T47D (cell line): ENCODE results near the gene C19orf25.

Source experiments
- DNase-seq, 2 experiments: peaks; one replicate each; pipeline versions ENCODE4 v3.0.0 to v3.0.0-alpha.2; 2011 to 2012; ENCODE audit warnings: low read depth in 1 of 2, low spot score in 1 of 2
- JUND ChIP-seq: IDR thresholded peaks from 2 replicates; pipeline ENCODE4 v1.6.1; 2012; ENCODE audit warnings: low read depth
- in situ Hi-C: cut with HindIII; loops from 2 replicates; pipeline ENCODE4 v1.10.0; 2016; ENCODE audit warnings: low sequenced_read_pairs, low pct_unique_long_range_greater_than_20kb

Gene C19orf25

GRCh38 chr19:1468274-1468820 lies 10.7 kb downstream of the C19orf25 start:
- in situ Hi-C loops, result no loop called here
- no peak for DNase-seq
- TF ChIP-seq JUND, result no peak

- DNase-seq, result no peak
- in situ Hi-C loops, result no loop called here
These were observed 11.3 kb downstream of the C19orf25 start for GRCh38 chr19:1467490-1468273.

GRCh38 chr19:1467215-1467489 lies 11.9 kb downstream of the C19orf25 start:
- DNase-seq, result no peak
- in situ Hi-C loops, result no loop called here
- TF ChIP-seq JUND, result no peak

More at GRCh38 chr19:1467490-1468273, 11.3 kb downstream of the C19orf25 start:
- TF ChIP-seq JUND, result no peak

DNA sequence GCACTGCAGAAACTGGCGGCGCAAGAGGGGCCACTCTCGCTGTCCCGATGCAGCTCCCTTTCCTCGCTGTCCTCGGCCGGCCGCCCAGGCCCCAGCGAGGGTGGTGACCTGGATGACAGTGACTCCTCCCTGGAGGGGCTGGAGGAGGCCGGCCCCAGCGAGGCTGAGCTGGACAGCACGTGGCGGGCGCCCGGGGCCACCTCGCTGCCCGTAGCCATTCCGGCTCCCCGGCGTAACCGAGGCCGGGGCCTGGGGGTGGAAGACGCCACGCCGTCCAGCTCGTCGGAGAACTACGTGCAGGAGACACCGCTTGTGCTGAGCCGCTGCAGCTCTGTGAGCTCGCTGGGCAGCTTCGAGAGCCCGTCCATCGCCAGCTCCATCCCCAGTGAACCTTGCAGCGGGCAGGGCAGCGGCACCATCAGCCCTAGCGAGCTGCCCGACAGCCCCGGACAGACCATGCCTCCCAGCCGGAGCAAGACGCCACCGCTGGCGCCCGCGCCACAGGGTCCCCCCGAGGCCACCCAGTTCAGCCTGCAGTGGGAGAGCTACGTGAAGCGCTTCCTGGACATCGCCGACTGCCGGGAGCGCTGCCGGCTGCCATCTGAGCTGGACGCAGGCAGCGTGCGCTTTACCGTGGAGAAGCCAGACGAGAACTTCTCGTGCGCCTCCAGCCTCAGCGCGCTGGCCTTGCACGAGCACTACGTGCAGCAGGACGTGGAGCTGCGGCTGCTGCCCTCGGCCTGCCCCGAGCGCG lies 12.4 kb downstream of the C19orf25 start:
- no peak for DNase-seq
- TF ChIP-seq JUND, result no peak

DNA sequence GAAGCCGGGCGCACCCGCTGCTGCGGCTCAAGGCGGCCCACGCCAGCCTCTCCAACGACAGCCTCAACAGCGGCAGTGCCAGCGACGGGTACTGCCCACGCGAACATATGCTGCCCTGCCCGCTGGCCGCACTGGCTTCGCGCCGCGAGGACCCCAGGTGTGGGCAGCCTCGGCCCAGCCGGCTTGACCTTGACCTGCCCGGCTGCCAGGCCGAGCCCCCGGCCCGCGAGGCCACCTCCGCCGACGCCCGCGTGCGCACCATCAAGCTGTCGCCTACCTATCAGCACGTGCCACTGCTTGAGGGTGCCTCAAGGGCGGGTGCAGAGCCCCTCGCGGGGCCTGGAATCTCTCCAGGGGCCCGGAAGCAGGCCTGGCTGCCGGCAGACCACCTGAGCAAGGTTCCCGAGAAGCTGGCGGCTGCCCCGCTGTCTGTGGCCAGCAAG lies 13.0 kb downstream of the C19orf25 start:
- no peak for TF ChIP-seq JUND
- in situ Hi-C loops, result no loop called here
- DNase-seq, result no peak

More for the DNA sequence above, 12.4 kb downstream of the C19orf25 start:
- in situ Hi-C loops, result no loop called here

DNA sequence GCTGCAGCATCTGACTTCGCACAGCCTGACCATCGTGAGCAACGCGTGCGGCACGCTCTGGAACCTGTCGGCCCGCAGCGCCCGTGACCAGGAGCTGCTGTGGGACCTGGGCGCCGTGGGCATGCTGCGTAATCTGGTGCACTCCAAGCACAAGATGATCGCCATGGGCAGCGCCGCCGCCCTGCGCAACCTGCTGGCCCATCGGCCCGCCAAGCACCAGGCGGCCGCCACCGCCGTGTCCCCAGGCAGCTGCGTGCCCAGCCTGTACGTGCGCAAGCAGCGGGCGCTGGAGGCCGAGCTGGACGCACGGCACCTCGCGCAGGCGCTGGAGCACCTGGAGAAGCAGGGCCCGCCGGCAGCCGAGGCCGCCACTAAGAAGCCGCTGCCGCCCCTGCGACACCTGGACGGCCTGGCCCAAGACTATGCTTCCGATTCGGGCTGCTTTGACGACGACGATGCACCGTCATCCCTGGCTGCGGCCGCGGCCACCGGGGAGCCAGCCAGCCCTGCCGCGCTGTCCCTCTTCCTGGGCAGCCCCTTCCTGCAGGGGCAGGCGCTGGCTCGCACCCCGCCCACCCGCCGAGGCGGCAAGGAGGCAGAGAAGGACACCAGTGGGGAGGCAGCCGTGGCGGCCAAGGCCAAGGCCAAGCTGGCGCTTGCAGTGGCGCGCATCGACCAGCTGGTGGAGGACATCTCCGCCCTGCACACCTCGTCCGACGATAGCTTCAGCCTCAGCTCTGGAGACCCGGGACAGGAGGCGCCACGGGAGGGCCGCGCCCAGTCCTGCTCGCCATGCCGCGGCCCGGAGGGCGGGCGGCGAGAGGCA lies 13.6 kb downstream of the C19orf25 start:
- no peak for TF ChIP-seq JUND
- DNase-seq, result no peak
- in situ Hi-C loops, result no loop called here

DNA sequence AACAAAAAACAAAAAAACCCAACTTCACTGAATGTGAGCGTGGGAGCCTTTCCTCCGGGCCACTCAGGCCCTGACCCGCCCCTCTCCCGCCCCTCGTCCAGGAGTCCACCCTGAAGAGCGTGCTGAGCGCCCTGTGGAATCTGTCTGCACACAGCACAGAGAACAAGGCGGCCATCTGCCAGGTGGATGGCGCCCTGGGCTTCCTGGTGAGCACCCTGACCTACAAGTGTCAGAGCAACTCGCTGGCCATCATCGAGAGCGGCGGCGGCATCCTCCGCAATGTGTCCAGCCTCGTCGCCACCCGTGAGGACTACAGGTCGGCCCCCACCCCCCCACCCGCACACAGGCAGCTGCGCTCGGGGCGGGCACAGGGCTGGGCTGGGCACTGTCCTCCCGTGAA lies 17.2 kb downstream of the C19orf25 start:
- in situ Hi-C loops, result no loop called here
- no peak for DNase-seq
- no peak for TF ChIP-seq JUND

DNA sequence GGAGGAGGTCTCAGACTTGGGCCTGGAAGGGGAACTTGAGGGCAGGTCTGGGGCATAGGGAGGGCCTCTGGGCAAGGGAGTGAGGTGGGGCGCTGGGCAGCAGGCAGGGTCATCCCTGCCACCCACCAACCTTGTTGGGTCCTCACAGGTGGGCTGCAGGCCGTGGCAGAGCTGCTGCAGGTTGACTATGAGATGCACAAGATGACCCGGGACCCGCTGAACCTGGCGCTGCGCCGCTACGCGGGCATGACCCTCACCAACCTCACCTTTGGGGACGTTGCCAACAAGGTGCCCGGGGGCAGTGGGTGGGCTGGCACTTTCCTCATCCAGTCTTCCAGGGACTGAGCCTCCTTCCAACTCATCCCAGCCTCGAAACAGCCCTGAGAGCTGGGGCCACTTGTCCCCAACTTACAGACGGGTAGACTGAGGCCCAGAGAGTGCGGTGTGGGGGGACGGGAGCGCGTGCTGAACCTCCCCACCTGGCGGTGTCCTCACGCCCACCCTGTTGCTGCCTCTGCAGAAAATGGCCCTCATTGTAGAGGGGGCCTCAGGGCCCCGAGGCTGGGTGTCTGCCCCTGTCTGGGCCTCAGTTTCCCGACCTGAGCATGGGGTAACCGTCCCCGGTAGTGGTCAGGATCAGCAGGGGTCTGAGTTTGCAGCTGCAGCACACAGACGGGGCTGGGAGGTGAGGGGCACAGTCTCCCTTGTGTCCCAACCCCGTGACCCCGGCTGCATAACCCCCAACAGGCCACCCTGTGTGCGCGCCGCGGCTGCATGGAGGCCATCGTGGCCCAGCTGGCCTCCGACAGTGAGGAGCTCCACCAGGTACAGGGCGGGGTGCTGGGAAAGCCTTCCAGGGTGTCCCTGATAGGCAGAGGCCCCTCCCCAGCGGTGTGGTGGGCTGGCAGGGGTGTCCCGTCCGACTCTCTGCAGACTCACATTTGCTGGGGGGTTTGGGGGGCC lies 18.7 kb downstream of the C19orf25 start:
- no peak for TF ChIP-seq JUND
- in situ Hi-C loops, result no loop called here

GRCh38 chr19:1459479-1459878 lies 19.5 kb downstream of the C19orf25 start:
- TF ChIP-seq JUND, result no peak
- in situ Hi-C loops, result no loop called here
- DNase-seq, result no peak

More for the DNA sequence above, 18.7 kb downstream of the C19orf25 start:
- no peak for DNase-seq

DNA sequence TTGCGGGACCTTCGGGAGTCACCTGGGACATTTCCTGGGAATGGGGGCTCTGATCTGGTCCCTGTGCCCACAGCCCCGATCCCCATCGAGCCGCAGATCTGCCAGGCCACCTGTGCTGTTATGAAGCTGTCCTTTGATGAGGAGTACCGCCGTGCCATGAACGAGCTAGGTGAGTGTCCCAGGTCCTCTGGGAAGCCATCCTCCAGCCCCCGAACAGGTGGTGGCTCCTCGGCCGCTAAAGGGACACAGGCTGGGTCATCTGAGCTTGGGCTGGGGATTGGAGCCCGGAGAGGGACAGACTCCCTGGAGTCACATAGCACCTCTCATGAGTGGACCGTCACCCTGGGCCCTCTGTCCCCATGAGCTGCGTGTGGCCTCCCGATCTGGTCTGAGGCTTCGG lies 21.1 kb downstream of the C19orf25 start:
- TF ChIP-seq JUND, result no peak
- in situ Hi-C loops, result no loop called here
- DNase-seq, result no peak

DNA sequence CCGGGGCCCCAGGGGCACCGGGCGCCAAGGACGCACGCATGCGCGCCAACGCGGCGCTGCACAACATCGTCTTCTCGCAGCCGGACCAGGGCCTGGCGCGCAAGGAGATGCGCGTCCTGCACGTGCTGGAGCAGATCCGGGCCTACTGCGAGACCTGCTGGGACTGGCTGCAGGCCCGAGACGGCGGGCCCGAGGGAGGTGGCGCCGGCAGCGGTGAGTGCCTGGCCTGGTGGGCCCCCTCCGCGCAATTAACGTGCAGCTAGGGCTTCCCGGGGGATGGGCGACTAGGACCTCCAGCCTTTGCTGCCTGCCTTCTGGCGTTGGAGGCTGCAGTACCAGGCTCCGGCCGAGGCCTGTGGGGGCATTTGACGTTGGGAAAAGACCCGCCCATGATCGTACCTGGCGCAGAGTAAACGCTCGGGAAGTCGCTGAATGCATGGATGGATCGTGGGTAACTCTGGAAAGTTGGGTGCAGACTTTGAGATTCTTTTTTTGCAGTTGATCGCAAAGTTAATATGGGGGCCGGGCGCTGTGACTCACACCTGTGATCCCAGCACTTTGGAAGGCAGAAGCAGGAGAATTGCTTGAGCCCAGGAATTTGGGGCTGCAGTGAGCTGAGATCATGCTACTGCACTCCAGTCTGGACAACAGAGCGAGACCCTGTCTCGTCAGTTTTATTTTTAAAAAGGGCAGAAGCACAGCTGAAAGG lies 21.8 kb downstream of the C19orf25 start:
- no peak for TF ChIP-seq JUND
- in situ Hi-C loops, result no loop called here
- DNase-seq, result no peak
